MM.1S (cell line): Measurements from ENCODE around the gene STOX1.

Experiments used
- CTCF ChIP-seq: fragments of 300-600 bp; sonication (generic); IDR thresholded peaks from 2 replicates; pipeline ENCODE4 v1.5.1; 2016; ENCODE audit warnings: antibody characterized with exemption, low read length, mixed read lengths
- EZH2 ChIP-seq: fragments of 300-600 bp; sonication (generic); optimal IDR thresholded peaks from 2 replicates; pipeline ENCODE3; 2017; ENCODE audit warnings: low read depth, mild to moderate bottlenecking, antibody characterized with exemption, low read length, mixed read lengths

- TF ChIP-seq CTCF (no peak), EZH2 (no peak)
These were observed 51.2 kb downstream of the STOX1 start for GRCh38 chr10:68878496-68878895.
